H1 (cell line): Measurements from ENCODE around the gene P2RY14. TPM values are rescaled to one million over a fixed set of nuclear protein-coding genes. Genes with fewer than 3 reads are reported as not detected.

Experiments
- CTCF ChIA-PET: fragments of 300-600 bp; sonication (Branson Sonifier 250); formaldehyde crosslinking; loops from one replicate; lab custom pipeline; 2021; ENCODE audit not compliant: partially characterized antibody; lab: Charles Lee
- POLR2A ChIA-PET: fragments of 300-600 bp; sonication (Branson Sonifier 250); formaldehyde crosslinking; loops from one replicate; lab custom pipeline; 2021; ENCODE audit warnings: inconsistent platforms; ENCODE audit not compliant: partially characterized antibody; lab: Charles Lee
- DNase-seq, 2 experiments: peaks; one replicate each; pipeline versions ENCODE4 v3.0.0 to v3.0.0-alpha.2; 2010 to 2022; ENCODE audit warnings: low spot score in 2 of 2, low read depth in 1 of 2, mixed read lengths in 1 of 2
- FAIRE-seq: peaks from 2 replicates; lab custom pipeline; 2011; peaks lifted over from hg19 to GRCh38; lab: Jason Lieb, UNC
- H2AFZ ChIP-seq: 2 replicates; pipeline ENCODE4 v1.8.1; 2012; ENCODE audit warnings: low read length, inconsistent platforms
- H2AK5ac ChIP-seq: 2 replicates; pipeline ENCODE4 v1.6.1; 2013; ENCODE audit warnings: low read depth, low read length
- H2BK120ac ChIP-seq: replicated peaks from 2 replicates; pipeline ENCODE3; 2013; ENCODE audit warnings: low read depth, low read length, inconsistent platforms
- H2BK12ac ChIP-seq: 2 replicates; pipeline ENCODE4 v1.6.1; 2013; ENCODE audit warnings: low read depth, low read length
- H2BK15ac ChIP-seq: 2 replicates; pipeline ENCODE4 v1.6.1; 2013; ENCODE audit warnings: low read length
- H2BK20ac ChIP-seq: 2 replicates; pipeline ENCODE4 v1.6.1; 2013; ENCODE audit warnings: low read length
- H2BK5ac ChIP-seq: 2 replicates; pipeline ENCODE4 v1.6.1; 2013; ENCODE audit warnings: low read depth, low read length
- H3K14ac ChIP-seq: 2 replicates; pipeline ENCODE4 v1.6.1; 2013; ENCODE audit warnings: inconsistent platforms; ENCODE audit not compliant: insufficient read length
- H3K18ac ChIP-seq: 2 replicates; pipeline ENCODE4 v1.6.1; 2013; ENCODE audit warnings: low read length; ENCODE audit errors: extremely low read depth
- H3K23ac ChIP-seq: 2 replicates; pipeline ENCODE4 v1.6.1; 2013; ENCODE audit warnings: inconsistent platforms; ENCODE audit not compliant: insufficient read length
- H3K23me2 ChIP-seq: 2 replicates; pipeline ENCODE4 v1.6.1; 2013; ENCODE audit warnings: low read depth, low read length
- H3K27ac ChIP-seq: 2 replicates; pipeline ENCODE4 v1.6.1; 2011; ENCODE audit warnings: low read depth, low read length, inconsistent platforms
- H3K27me3 ChIP-seq, 4 experiments: replicated peaks in 1 of 4; 1 replicate in 1 of 4; 2 replicates in 3 of 4; pipeline versions ENCODE4 v1.6.1 to v1.8.1; 2011 to 2013; ENCODE audit warnings: low read length in 3 of 4, mild to moderate bottlenecking in 3 of 4, inconsistent platforms in 2 of 4, mixed read lengths in 2 of 4, moderate library complexity in 1 of 4; ENCODE audit not compliant: control insufficient read depth in 3 of 4, insufficient read depth in 3 of 4; ENCODE audit errors: extremely low read depth in 1 of 4
- H3K36me3 ChIP-seq, 4 experiments: 2 replicates each; pipeline versions ENCODE4 v1.6.1 to v1.8.1; 2011 to 2013; ENCODE audit warnings: mild to moderate bottlenecking in 4 of 4, low read length in 3 of 4, moderate library complexity in 2 of 4, control low read depth in 1 of 4, inconsistent platforms in 1 of 4; ENCODE audit not compliant: insufficient read depth in 4 of 4, control insufficient read depth in 2 of 4
- H3K4ac ChIP-seq: replicated peaks from 2 replicates; pipeline ENCODE3; 2013; ENCODE audit warnings: low read length, low read depth, mixed read lengths, inconsistent platforms; ENCODE audit not compliant: insufficient read length
- H3K4me1 ChIP-seq, 4 experiments: replicated peaks in 1 of 4; 1 replicate in 1 of 4; 2 replicates in 3 of 4; pipeline versions ENCODE4 v1.6.1 to v1.8.1; 2011 to 2013; ENCODE audit warnings: low read length in 3 of 4, inconsistent platforms in 2 of 4, mixed read lengths in 1 of 4; ENCODE audit not compliant: insufficient read depth in 4 of 4, control insufficient read depth in 3 of 4
- H3K4me2 ChIP-seq, 2 experiments: 2 replicates each; pipeline versions ENCODE4 v1.6.1 to v1.8.1; 2011 to 2013; ENCODE audit warnings: low read depth in 2 of 2, low read length in 2 of 2, control low read depth in 1 of 2, inconsistent platforms in 1 of 2, mild to moderate bottlenecking in 1 of 2; ENCODE audit not compliant: insufficient read depth in 1 of 2
- H3K4me3 ChIP-seq, 4 experiments: fragments of 200-600, 300-600 bp in 1 of 4; sonication (generic), shearing (Covaris generic), sonication (Bioruptor Twin) in 1 of 4; 2 replicates each; pipeline versions ENCODE4 v1.5.1 to v1.8.1; 2011 to 2016; ENCODE audit warnings: low read length in 4 of 4, low read depth in 3 of 4, control low read depth in 2 of 4, inconsistent platforms in 2 of 4, mild to moderate bottlenecking in 2 of 4, mixed read lengths in 1 of 4, moderate library complexity in 1 of 4; ENCODE audit not compliant: insufficient read depth in 2 of 4; ENCODE audit errors: extremely low read depth in 1 of 4
- H3K56ac ChIP-seq: replicated peaks from 2 replicates; pipeline ENCODE3; 2013; ENCODE audit warnings: low read depth, mild to moderate bottlenecking, mixed read lengths, low read length, inconsistent platforms; ENCODE audit not compliant: insufficient read length
- H3K79me1 ChIP-seq: 2 replicates; pipeline ENCODE4 v1.6.1; 2013; ENCODE audit warnings: low read depth, low read length, control low read depth
- H3K79me2 ChIP-seq, 2 experiments: 2 replicates each; pipeline versions ENCODE4 v1.6.1 to v1.8.1; 2012 to 2013; ENCODE audit warnings: low read length in 2 of 2, mild to moderate bottlenecking in 2 of 2, inconsistent platforms in 1 of 2; ENCODE audit not compliant: insufficient read depth in 2 of 2, control insufficient read depth in 1 of 2
- H3K9ac ChIP-seq, 4 experiments: replicated peaks in 1 of 4; 1 replicate in 1 of 4; 2 replicates in 3 of 4; pipeline versions ENCODE4 v1.6.1 to v1.8.1; 2011 to 2013; ENCODE audit warnings: low read depth in 3 of 4, low read length in 3 of 4, control low read depth in 2 of 4, mild to moderate bottlenecking in 2 of 4, moderate library complexity in 2 of 4, inconsistent platforms in 1 of 4; ENCODE audit errors: extremely low read depth in 1 of 4
- H3K9me3 ChIP-seq, 2 experiments: 2 replicates each; pipeline versions ENCODE4 v1.6.1 to v1.8.1; 2012 to 2013; ENCODE audit warnings: mild to moderate bottlenecking in 2 of 2, moderate library complexity in 2 of 2, control low read depth in 1 of 2, inconsistent platforms in 1 of 2, low read depth in 1 of 2, low read length in 1 of 2, mixed read lengths in 1 of 2; ENCODE audit not compliant: insufficient read depth in 2 of 2
- H4K20me1 ChIP-seq, 2 experiments: replicated peaks in 1 of 2; 2 replicates each; pipeline versions ENCODE3 to v1.8.1; 2011 to 2013; ENCODE audit warnings: inconsistent platforms in 2 of 2, low read length in 2 of 2, mild to moderate bottlenecking in 1 of 2; ENCODE audit not compliant: insufficient read depth in 2 of 2, control insufficient read depth in 1 of 2
- H4K5ac ChIP-seq: 2 replicates; pipeline ENCODE4 v1.6.1; 2013; ENCODE audit warnings: low read length, low read depth, mixed read lengths, inconsistent platforms; ENCODE audit not compliant: insufficient read length
- H4K8ac ChIP-seq: 2 replicates; pipeline ENCODE4 v1.8.0; 2013; ENCODE audit warnings: mild to moderate bottlenecking, moderate library complexity, low read length, inconsistent platforms; ENCODE audit not compliant: insufficient read depth; ENCODE audit errors: extremely low read depth
- H4K91ac ChIP-seq: replicated peaks from 2 replicates; pipeline ENCODE3; 2013; ENCODE audit warnings: low read length, mixed read lengths, inconsistent platforms; ENCODE audit not compliant: insufficient read length
- CBX5 ChIP-seq: fragments of 300-800, 300-1000 bp; sonication (generic); IDR thresholded peaks from 2 replicates; pipeline ENCODE4 v1.7.1; 2016; ENCODE audit warnings: antibody characterized with exemption, low read length, low read depth
- CHD1 ChIP-seq: IDR thresholded peaks from 2 replicates; pipeline ENCODE4 v1.6.1; 2012; ENCODE audit warnings: low read depth, low read length, improper control_type of control experiment
- CHD2 ChIP-seq: IDR thresholded peaks from 2 replicates; pipeline ENCODE4 v1.6.1; 2012; ENCODE audit warnings: low read length, improper control_type of control experiment
- GABPA ChIP-seq: IDR thresholded peaks from 2 replicates; pipeline ENCODE4 v1.6.1; 2011; ENCODE audit warnings: mild to moderate bottlenecking, low read length, moderate library complexity, borderline replicate concordance; ENCODE audit not compliant: insufficient read depth
- JUND ChIP-seq: IDR thresholded peaks from 2 replicates; pipeline ENCODE4 v1.6.1; 2011; ENCODE audit warnings: mild to moderate bottlenecking, improper control_type of control experiment, low read length
- KDM1A ChIP-seq: fragments of 200-600, 300-600 bp; sonication (generic); IDR thresholded peaks from 2 replicates; pipeline ENCODE4 v1.7.1; 2016; ENCODE audit warnings: mild to moderate bottlenecking, low read length, borderline replicate concordance
- PHF8 ChIP-seq: fragments of 200-600 bp; sonication (generic); conservative IDR thresholded peaks from 2 replicates; pipeline ENCODE4 v1.7.1; 2012; ENCODE audit warnings: low read depth, mild to moderate bottlenecking, inconsistent platforms, low read length, moderate library complexity
- POLR2AphosphoS5 ChIP-seq: IDR thresholded peaks from 2 replicates; pipeline ENCODE4 v1.6.1; 2011; ENCODE audit warnings: low read depth, low read length
- POU5F1 ChIP-seq: IDR thresholded peaks from 2 replicates; pipeline ENCODE4 v1.6.1; 2011; ENCODE audit warnings: low read depth, mild to moderate bottlenecking, low read length, moderate library complexity
- SIRT6 ChIP-seq: IDR thresholded peaks from one replicate; pipeline ENCODE4 v1.7.1; 2012; ENCODE audit warnings: low read length, inconsistent platforms
- TBP ChIP-seq: IDR thresholded peaks from 2 replicates; pipeline ENCODE4 v1.6.1; 2011; ENCODE audit warnings: low read depth, low read length, improper control_type of control experiment
- ZNF274 ChIP-seq: IDR thresholded peaks from 2 replicates; pipeline ENCODE4 v1.7.0; 2012; ENCODE audit warnings: low read length, borderline replicate concordance; ENCODE audit errors: extremely low read depth
- WGBS, 2 experiments: shearing (Covaris generic) in 1 of 2; methylation state at CpG; one replicate each; pipeline versions ENCODE4 v1.1.6 to v1.1.7; 2013 to 2015; ENCODE audit warnings: low lambda C conversion rate in 2 of 2, mixed read lengths in 2 of 2, inconsistent platforms in 1 of 2, low coverage in 1 of 2, missing lambda C conversion rate in 1 of 2; ENCODE audit not compliant: insufficient replicate concordance in 2 of 2, insufficient coverage in 1 of 2, insufficient read length in 1 of 2; ENCODE audit errors: extremely low coverage in 1 of 2, missing lambda C conversion rate in 1 of 2; 5-methylcytosine and 5-hydroxymethylcytosine counted together
- polyA plus RNA-seq, 7 experiments: library from polyadenylated mRNA; depleted of rRNA in 3 of 7; stranded (reverse) in 5 of 7; unstranded in 2 of 7; fragments of >200 nt in 5 of 7; fragments of 200-250 nt in 2 of 7; gene quantifications; 1 replicate in 5 of 7; 2 replicates in 1 of 7; 4 replicates in 1 of 7; pipeline versions ENCODE4 v1.2.1 to v1.2.3, GENCODE V29; 2011 to 2013; ENCODE audit warnings: missing spikeins in 2 of 7, mixed read lengths in 2 of 7
- total RNA-seq: library from RNA; stranded (reverse); fragmentation: NEBNext Ultra II Directional; extraction: Animal tissue kit (Norgen Biotek cat#: 25700); gene quantifications from 2 replicates; pipeline ENCODE4 v1.2.1, GENCODE V29; 2021
- TF ChIP-seq, protein P1 (sequence below): IDR thresholded peaks from 2 replicates; pipeline ENCODE4 v1.6.1; 2012; ENCODE audit warnings: inconsistent platforms
- TF ChIP-seq, protein P2 (sequence below): IDR thresholded peaks from 2 replicates; pipeline ENCODE4 v1.6.1; 2011; ENCODE audit warnings: low read length, improper control_type of control experiment

Gene P2RY14
- total and polyA plus RNA-seq, 2 of the 8 experiments (the other 6 are each of a cell fraction or from before 2014, with no cell fraction given): not detected

DNA sequence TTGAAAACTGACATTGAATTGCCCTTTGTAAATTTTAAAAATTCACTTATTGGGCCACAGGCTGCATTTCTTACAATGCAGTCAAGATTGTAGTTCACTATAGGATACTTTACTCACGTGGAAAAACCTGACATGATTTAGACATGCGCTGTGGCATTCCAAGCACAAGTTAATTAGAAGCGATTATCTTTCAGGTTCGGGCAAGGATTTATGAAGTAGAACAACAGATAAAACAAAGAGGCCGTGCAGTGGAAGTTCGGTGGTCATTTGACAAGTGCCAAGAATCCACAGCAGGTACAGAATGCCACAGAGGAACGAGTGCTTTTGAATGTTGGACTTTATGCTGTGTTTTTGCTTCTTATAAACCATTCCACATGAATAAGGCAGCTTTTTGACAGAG, 113.1 kb downstream of the P2RY14 start:
- no peak overlapping the region for H3K56ac ChIP-seq
- TF ChIP-seq TBP (no peak), KDM1A (no peak), SIRT6 (no peak), CBX5 (no peak), ZNF274 (no peak), JUND (no peak), CHD2 (no peak), CHD1 (no peak), PHF8 (no peak), GABPA (no peak), POU5F1 (no peak), POLR2AphosphoS5 (no peak)
- TF ChIP-seq, protein P1, sequence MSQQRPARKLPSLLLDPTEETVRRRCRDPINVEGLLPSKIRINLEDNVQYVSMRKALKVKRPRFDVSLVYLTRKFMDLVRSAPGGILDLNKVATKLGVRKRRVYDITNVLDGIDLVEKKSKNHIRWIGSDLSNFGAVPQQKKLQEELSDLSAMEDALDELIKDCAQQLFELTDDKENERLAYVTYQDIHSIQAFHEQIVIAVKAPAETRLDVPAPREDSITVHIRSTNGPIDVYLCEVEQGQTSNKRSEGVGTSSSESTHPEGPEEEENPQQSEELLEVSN: no peak
- TF ChIP-seq, protein P2, sequence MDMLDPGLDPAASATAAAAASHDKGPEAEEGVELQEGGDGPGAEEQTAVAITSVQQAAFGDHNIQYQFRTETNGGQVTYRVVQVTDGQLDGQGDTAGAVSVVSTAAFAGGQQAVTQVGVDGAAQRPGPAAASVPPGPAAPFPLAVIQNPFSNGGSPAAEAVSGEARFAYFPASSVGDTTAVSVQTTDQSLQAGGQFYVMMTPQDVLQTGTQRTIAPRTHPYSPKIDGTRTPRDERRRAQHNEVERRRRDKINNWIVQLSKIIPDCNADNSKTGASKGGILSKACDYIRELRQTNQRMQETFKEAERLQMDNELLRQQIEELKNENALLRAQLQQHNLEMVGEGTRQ: no peak

More for the DNA sequence above, 113.1 kb downstream of the P2RY14 start:
- Histone ChIP-seq H2BK20ac (no peak overlapping the region), H2BK12ac (no peak overlapping the region), H3K23me2 (no peaks in the 10 kb centered on the region), H4K8ac (no peak overlapping the region), H2BK15ac (no peak overlapping the region), H3K23ac (no peak overlapping the region), H3K27me3 (no peaks in the 10 kb centered on the region), H3K4me2 (no peak overlapping the region), H2AK5ac (no peak overlapping the region), H3K4me1 (no peaks in the 10 kb centered on the region), H4K20me1 (no peaks in the 10 kb centered on the region), H3K36me3 (peaks cover 0 to 2% (median 2%) of the 10 kb centered on the region in 4 experiments; a peak in 4 of 8 replicates), H3K4ac (no peak overlapping the region), H3K79me1 (no peaks in the 10 kb centered on the region), H2BK120ac (no peak overlapping the region), H3K27ac (no peak overlapping the region), H3K9me3 (no peaks in the 10 kb centered on the region), H4K5ac (no peak overlapping the region), H3K4me3 (no peak overlapping the region), H2AFZ (no peak overlapping the region), H3K9ac (no peak overlapping the region), H3K18ac (no peak overlapping the region), H4K91ac (no peak overlapping the region), H2BK5ac (no peak overlapping the region), H3K79me2 (no peaks in the 10 kb centered on the region), H3K14ac (no peak overlapping the region)
- POLR2A ChIA-PET: no interaction called here
- FAIRE-seq (no peak), DNase-seq (no peak)
- 94% methylated on average over 7 of the region's 7 CpGs; no CpG with 5 or more reads in 1 of the 2 experiments for WGBS, 2 experiments
- CTCF ChIA-PET: no interaction called here
